Measurements from ENCODE around the gene DHX8.

GRCh38 chr17:43572368-43572980, 88.7 kb downstream of the DHX8 start:
- no peak for TF ChIP-seq TARDBP (IDR thresholded peaks at IDR 0.05; ENCODE audit: borderline replicate concordance)
- no peak for TF ChIP-seq ZNF622 (IDR thresholded peaks at IDR 0.05)
- no peak for TF ChIP-seq YY1 (IDR thresholded peaks at IDR 0.05; ENCODE audit: low read depth, low read length)
- no peak for TF ChIP-seq FOS (IDR thresholded peaks at IDR 0.05; ENCODE audit: borderline replicate concordance, extremely low read depth, insufficient read length)
- TF ChIP-seq EP300 (IDR thresholded peaks at IDR 0.05; ENCODE audit: borderline replicate concordance in 1 of 2, control insufficient read depth in 1 of 2, low read depth in 2 of 2, low read length in 2 of 2), result no peak
- no peak for TF ChIP-seq ELK1 (IDR thresholded peaks at IDR 0.05; ENCODE audit: low read depth, low read length)
- TF ChIP-seq, protein P1, sequence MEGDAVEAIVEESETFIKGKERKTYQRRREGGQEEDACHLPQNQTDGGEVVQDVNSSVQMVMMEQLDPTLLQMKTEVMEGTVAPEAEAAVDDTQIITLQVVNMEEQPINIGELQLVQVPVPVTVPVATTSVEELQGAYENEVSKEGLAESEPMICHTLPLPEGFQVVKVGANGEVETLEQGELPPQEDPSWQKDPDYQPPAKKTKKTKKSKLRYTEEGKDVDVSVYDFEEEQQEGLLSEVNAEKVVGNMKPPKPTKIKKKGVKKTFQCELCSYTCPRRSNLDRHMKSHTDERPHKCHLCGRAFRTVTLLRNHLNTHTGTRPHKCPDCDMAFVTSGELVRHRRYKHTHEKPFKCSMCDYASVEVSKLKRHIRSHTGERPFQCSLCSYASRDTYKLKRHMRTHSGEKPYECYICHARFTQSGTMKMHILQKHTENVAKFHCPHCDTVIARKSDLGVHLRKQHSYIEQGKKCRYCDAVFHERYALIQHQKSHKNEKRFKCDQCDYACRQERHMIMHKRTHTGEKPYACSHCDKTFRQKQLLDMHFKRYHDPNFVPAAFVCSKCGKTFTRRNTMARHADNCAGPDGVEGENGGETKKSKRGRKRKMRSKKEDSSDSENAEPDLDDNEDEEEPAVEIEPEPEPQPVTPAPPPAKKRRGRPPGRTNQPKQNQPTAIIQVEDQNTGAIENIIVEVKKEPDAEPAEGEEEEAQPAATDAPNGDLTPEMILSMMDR (IDR thresholded peaks at IDR 0.05 in 2 of 3, conservative IDR thresholded peaks at IDR 0.05 in 1 of 3; ENCODE audit: control insufficient read depth in 2 of 3, extremely low read depth in 1 of 3, insufficient read depth in 1 of 3, low read depth in 3 of 3, low read length in 3 of 3), result no peak
- TF ChIP-seq ASH2L (IDR thresholded peaks at IDR 0.05; ENCODE audit: borderline replicate concordance, low read depth), result no peak
- TF ChIP-seq GATAD2B (conservative IDR thresholded peaks at IDR 0.05; ENCODE audit: low read depth), result no peak
- TF ChIP-seq ZNF274 (IDR thresholded peaks at IDR 0.05; ENCODE audit: insufficient read depth, insufficient read length), result no peak
- no peak for TF ChIP-seq POLR2A (IDR thresholded peaks at IDR 0.05; ENCODE audit: low read depth, low read length)
- no peak for TF ChIP-seq CEBPB (IDR thresholded peaks at IDR 0.05; ENCODE audit: borderline replicate concordance in 1 of 2, low read depth in 2 of 2, low read length in 2 of 2)
